ENCODE data around the gene LRRC28. TPM values are rescaled to one million over a fixed set of nuclear protein-coding genes. Genes with fewer than 3 reads are reported as not detected.

The LRRC28 gene
- total and polyA plus RNA-seq, 2 of the 4 experiments (the other 2 are of a cell fraction), result 12.7 to 21.1 TPM

DNA sequence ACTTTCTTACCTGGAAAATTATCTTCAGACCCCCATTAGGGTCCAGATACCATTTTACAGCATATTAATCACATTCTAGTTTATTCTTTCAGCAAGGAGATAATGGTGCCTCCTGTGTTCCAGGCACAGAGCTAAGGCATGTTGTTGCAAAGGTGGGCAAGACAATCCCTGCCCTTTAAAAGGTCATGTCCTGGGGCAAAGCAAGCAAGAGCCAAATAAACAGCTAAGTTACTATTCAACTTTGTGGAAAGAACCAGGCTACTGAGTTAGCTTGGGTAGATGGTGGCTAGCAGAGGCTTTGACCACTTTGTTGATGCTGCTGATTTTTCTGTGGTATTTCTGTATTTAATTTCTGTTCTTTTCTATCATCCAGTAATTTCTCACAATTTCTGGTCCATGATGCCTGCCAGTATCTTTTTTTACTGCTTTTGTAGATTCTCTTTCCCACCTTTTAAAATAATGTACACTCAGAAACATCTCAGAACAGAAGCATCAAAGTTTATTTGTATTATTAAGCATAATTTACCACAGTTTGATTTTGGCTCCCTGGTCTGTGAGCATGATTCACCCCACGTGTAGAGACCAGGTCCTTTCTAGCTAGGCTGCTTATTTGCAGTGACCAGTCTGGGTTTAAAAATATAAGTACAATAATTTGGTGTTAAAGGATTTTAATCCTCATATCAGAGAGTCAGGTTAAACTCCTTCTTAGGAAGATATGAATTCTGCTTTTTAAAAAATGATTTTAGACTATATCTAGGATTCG is 71.5 kb downstream of the LRRC28 start:
- Histone ChIP-seq H3K4me3 (ENCODE audit: insufficient read depth, low read depth, low read length) (no peak overlapping the region), H2AFZ (replicated peaks; ENCODE audit: low read length, poor library complexity) (no peak overlapping the region), H4K91ac (ENCODE audit: insufficient read depth, low read depth, low read length) (no peak overlapping the region), H3K23ac (ENCODE audit: low read depth, low read length) (no peak overlapping the region), H3K79me1 (ENCODE audit: low read depth in 1 of 2, low read length in 2 of 2) (no peaks in the 10 kb centered on the region), H3K18ac (ENCODE audit: low read depth, low read length) (no peak overlapping the region), H3K4me1 (ENCODE audit: control insufficient read depth, insufficient read depth, low read length) (peaks cover 5% of the 10 kb centered on the region), H3K36me3 (ENCODE audit: control insufficient read depth, insufficient read depth, low read length) (no peaks in the 10 kb centered on the region), H3K4me2 (ENCODE audit: low read depth, low read length) (no peak overlapping the region), H3K27ac (ENCODE audit: insufficient read depth, low read length) (no peak overlapping the region), H3K14ac (replicated peaks; ENCODE audit: low read depth, low read length) (0 out of 2 replicates have a peak overlapping the region, but pooled peaks have one; percentile 10), H2BK5ac (ENCODE audit: low read depth, low read length, poor library complexity, severe bottlenecking) (no peak overlapping the region), H4K20me1 (ENCODE audit: insufficient read depth, low read length) (no peaks in the 10 kb centered on the region), H4K5ac (ENCODE audit: low read depth, low read length) (no peak overlapping the region), H2BK15ac (ENCODE audit: low read depth, low read length) (no peak overlapping the region; the same call in 2 of the 3 replicates), H2AK5ac (ENCODE audit: low read depth, low read length) (no peak overlapping the region; the same call in 1 of the 2 replicates), H3K27me3 (ENCODE audit: control insufficient read depth, insufficient read depth, low read length) (no peaks in the 10 kb centered on the region), H3K9ac (ENCODE audit: low read depth, low read length) (no peak overlapping the region), H3K9me1 (ENCODE audit: insufficient read depth, low read length) (no peaks in the 10 kb centered on the region), H3K4ac (ENCODE audit: low read depth, low read length) (no peak overlapping the region), H2BK20ac (ENCODE audit: low read depth, low read length) (peak overlapping the region; percentile 50; the same call in 1 of the 2 replicates), H3K9me3 (ENCODE audit: control insufficient read depth, insufficient read depth, low read length) (no peaks in the 10 kb centered on the region; the same call in 1 of the 2 replicates), H4K8ac (ENCODE audit: low read depth in 2 of 2, low read length in 2 of 2) (peak overlapping the region in 1 of 2 experiments; percentile 4; a peak in 1 of 4 replicates), H2AK9ac (replicated peaks; ENCODE audit: low read depth, low read length, poor library complexity) (no peak overlapping the region), H3K56ac (ENCODE audit: extremely low read depth, insufficient read depth, low read length) (no peak overlapping the region), H2BK120ac (ENCODE audit: low read depth, low read length) (peak overlapping the region; percentile 60; the same call in 1 of the 2 replicates)
- ChIA-PET POLR2A (ENCODE audit: unreplicated experiment) (no interaction called here), CTCF (interaction anchor here (1.1 to 1.2 kb wide), 2 partner anchors 9 to 382 kb away, joined by 3 read pairs; no protein-coding TSS in a partner anchor)
- intact Hi-C loops (cut with micrococcal nuclease), result no loop called here
- in situ Hi-C loops (cut with MboI; ENCODE audit: low sequenced_read_pairs), result no loop called here
- WGBS, 2 experiments (ENCODE audit: extremely low coverage in 2 of 2, insufficient read length in 1 of 2), result 100% methylated on average over 1 of the region's 2 CpGs; no CpG with 5 or more reads in 1 of the 2 experiments
- dilution Hi-C loops (cut with HindIII; ENCODE audit: low sequenced_read_pairs, unreplicated experiment), result no loop called here
- peak; percentile 31; the same call in 1 of the 2 replicates for ATAC-seq (ENCODE audit: low read depth)
- no TSS peak for BruUV-seq (replicated peaks)
- DNase-seq, result peak; percentile 47
- no peak for TF ChIP-seq SMC3 (IDR thresholded peaks at IDR 0.05; ENCODE audit: low read depth, low read length)
- no peak for TF ChIP-seq NFE2L2 (IDR thresholded peaks at IDR 0.05; ENCODE audit: low read depth, low read length)
- TF ChIP-seq, protein P1, sequence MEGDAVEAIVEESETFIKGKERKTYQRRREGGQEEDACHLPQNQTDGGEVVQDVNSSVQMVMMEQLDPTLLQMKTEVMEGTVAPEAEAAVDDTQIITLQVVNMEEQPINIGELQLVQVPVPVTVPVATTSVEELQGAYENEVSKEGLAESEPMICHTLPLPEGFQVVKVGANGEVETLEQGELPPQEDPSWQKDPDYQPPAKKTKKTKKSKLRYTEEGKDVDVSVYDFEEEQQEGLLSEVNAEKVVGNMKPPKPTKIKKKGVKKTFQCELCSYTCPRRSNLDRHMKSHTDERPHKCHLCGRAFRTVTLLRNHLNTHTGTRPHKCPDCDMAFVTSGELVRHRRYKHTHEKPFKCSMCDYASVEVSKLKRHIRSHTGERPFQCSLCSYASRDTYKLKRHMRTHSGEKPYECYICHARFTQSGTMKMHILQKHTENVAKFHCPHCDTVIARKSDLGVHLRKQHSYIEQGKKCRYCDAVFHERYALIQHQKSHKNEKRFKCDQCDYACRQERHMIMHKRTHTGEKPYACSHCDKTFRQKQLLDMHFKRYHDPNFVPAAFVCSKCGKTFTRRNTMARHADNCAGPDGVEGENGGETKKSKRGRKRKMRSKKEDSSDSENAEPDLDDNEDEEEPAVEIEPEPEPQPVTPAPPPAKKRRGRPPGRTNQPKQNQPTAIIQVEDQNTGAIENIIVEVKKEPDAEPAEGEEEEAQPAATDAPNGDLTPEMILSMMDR (conservative IDR thresholded peaks at IDR 0.05; ENCODE audit: low read depth, low read length), result no peak
- no peak for TF ChIP-seq CHD1 (IDR thresholded peaks at IDR 0.05; ENCODE audit: low read depth, low read length)
- no peak for TF ChIP-seq RAD21 (IDR thresholded peaks at IDR 0.05; ENCODE audit: low read length)
- TF ChIP-seq BHLHE40 (IDR thresholded peaks at IDR 0.05; ENCODE audit: low read depth, low read length), result no peak; the same call in 1 of the 2 replicates
- no peak for TF ChIP-seq MAZ (IDR thresholded peaks at IDR 0.05; ENCODE audit: borderline replicate concordance, low read depth, low read length)
- TF ChIP-seq RFX5 (IDR thresholded peaks at IDR 0.05; ENCODE audit: low read depth, low read length), result no peak
- no peak for TF ChIP-seq RCOR1 (IDR thresholded peaks at IDR 0.05; ENCODE audit: insufficient replicate concordance, low read length)
- no peak for TF ChIP-seq POLR2A (IDR thresholded peaks at IDR 0.05; ENCODE audit: low read depth, low read length)
- TF ChIP-seq, protein P2, sequence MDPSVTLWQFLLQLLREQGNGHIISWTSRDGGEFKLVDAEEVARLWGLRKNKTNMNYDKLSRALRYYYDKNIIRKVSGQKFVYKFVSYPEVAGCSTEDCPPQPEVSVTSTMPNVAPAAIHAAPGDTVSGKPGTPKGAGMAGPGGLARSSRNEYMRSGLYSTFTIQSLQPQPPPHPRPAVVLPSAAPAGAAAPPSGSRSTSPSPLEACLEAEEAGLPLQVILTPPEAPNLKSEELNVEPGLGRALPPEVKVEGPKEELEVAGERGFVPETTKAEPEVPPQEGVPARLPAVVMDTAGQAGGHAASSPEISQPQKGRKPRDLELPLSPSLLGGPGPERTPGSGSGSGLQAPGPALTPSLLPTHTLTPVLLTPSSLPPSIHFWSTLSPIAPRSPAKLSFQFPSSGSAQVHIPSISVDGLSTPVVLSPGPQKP (IDR thresholded peaks at IDR 0.05; ENCODE audit: borderline replicate concordance, low read depth, low read length), result no peak
- TF ChIP-seq, protein P3, sequence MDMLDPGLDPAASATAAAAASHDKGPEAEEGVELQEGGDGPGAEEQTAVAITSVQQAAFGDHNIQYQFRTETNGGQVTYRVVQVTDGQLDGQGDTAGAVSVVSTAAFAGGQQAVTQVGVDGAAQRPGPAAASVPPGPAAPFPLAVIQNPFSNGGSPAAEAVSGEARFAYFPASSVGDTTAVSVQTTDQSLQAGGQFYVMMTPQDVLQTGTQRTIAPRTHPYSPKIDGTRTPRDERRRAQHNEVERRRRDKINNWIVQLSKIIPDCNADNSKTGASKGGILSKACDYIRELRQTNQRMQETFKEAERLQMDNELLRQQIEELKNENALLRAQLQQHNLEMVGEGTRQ (IDR thresholded peaks at IDR 0.05; ENCODE audit: low read depth, low read length), result no peak
- TF ChIP-seq CEBPB (IDR thresholded peaks at IDR 0.05; ENCODE audit: low read depth, low read length), result no peak
- TF ChIP-seq MXI1 (IDR thresholded peaks at IDR 0.05; ENCODE audit: borderline replicate concordance, low read depth, low read length), result no peak
